OCI-LY1 (cell line): ENCODE results near the gene ANO2.

Experiments used
- H2AFZ ChIP-seq: fragments of 200-600 bp; sonication (generic), shearing (Covaris generic); 2 replicates; pipeline ENCODE4 v1.6.0; 2014; ENCODE audit warnings: antibody characterized with exemption, mild to moderate bottlenecking, low read length
- H3F3A ChIP-seq: fragments of 200-600 bp; sonication (generic), shearing (Covaris generic); 2 replicates; pipeline ENCODE4 v1.6.0; 2014; ENCODE audit warnings: mild to moderate bottlenecking, antibody characterized with exemption, low read length, moderate library complexity; ENCODE audit not compliant: insufficient read depth
- H3K27ac ChIP-seq: fragments of 200-600 bp; sonication (generic); 2 replicates; pipeline ENCODE4 v1.5.1; 2014; ENCODE audit warnings: low read length, mixed run types, mild to moderate bottlenecking, low read depth; ENCODE audit not compliant: poor library complexity, severe bottlenecking
- H3K27me3 ChIP-seq: fragments of 200-600 bp; sonication (generic); 2 replicates; pipeline ENCODE4 v1.6.0; 2014; ENCODE audit warnings: antibody characterized with exemption, mild to moderate bottlenecking, low read length, moderate library complexity; ENCODE audit not compliant: insufficient read depth
- H3K36me3 ChIP-seq: fragments of 200-600 bp; sonication (generic); 2 replicates; pipeline ENCODE4 v1.6.1; 2014; ENCODE audit warnings: mild to moderate bottlenecking, antibody characterized with exemption, low read length, moderate library complexity, mixed read lengths; ENCODE audit not compliant: insufficient read depth
- H3K4me1 ChIP-seq: fragments of 200-600 bp; sonication (generic); 2 replicates; pipeline ENCODE4 v1.5.1; 2014; ENCODE audit warnings: mild to moderate bottlenecking, low read length, moderate library complexity; ENCODE audit not compliant: insufficient read depth, severe bottlenecking
- H3K4me2 ChIP-seq: fragments of 200-600 bp; sonication (generic), shearing (Covaris generic); 2 replicates; pipeline ENCODE4 v1.6.1; 2014; ENCODE audit warnings: low read length
- H3K4me3 ChIP-seq: fragments of 200-600 bp; sonication (generic); 2 replicates; pipeline ENCODE4 v1.5.1; 2014; ENCODE audit warnings: low read length, low read depth, mild to moderate bottlenecking, mixed read lengths; ENCODE audit not compliant: poor library complexity, severe bottlenecking
- H3K79me2 ChIP-seq: fragments of 200-600 bp; shearing (Covaris generic); 2 replicates; pipeline ENCODE4 v1.6.1; 2016; ENCODE audit warnings: mixed run types, low read length, mixed read lengths; ENCODE audit not compliant: insufficient read depth
- H3K9ac ChIP-seq: fragments of 200-600 bp; sonication (generic), shearing (Covaris generic); 2 replicates; pipeline ENCODE4 v1.6.1; 2014; ENCODE audit warnings: mild to moderate bottlenecking, low read length, mixed read lengths
- H3K9me2 ChIP-seq: fragments of 200-600 bp; sonication (generic), shearing (Covaris generic); 2 replicates; pipeline ENCODE4 v1.6.1; 2014; ENCODE audit warnings: low read depth, mild to moderate bottlenecking, low read length, mixed read lengths
- H3K9me3 ChIP-seq: fragments of 200-600 bp; shearing (Covaris generic); 2 replicates; pipeline ENCODE4 v1.6.1; 2014; ENCODE audit warnings: low read length, mixed read lengths
- H4K20me1 ChIP-seq: fragments of 200-600 bp; sonication (generic), shearing (Covaris generic); 2 replicates; pipeline ENCODE4 v1.6.0; 2016; ENCODE audit warnings: mild to moderate bottlenecking, low read length; ENCODE audit not compliant: insufficient read depth
- CTCF ChIP-seq: fragments of 200-600 bp; sonication (generic), shearing (Covaris generic); IDR thresholded peaks from 2 replicates; pipeline ENCODE4 v1.5.1; 2017; ENCODE audit warnings: mild to moderate bottlenecking, antibody characterized with exemption, low read length, moderate library complexity, mixed read lengths
- EZH2 ChIP-seq: fragments of 200-600 bp; sonication (generic), shearing (Covaris generic); IDR thresholded peaks from 2 replicates; pipeline ENCODE4 v1.8.0; 2017; ENCODE audit warnings: borderline replicate concordance, mixed run types, mild to moderate bottlenecking, antibody characterized with exemption, low read length, moderate library complexity, mixed read lengths

Gene ANO2

GRCh38 chr12:5884285-5884684 is 60.8 kb downstream of the ANO2 start:
- Histone ChIP-seq H3K79me2 (no peaks in the 10 kb centered on the region), H3K4me1 (no peaks in the 10 kb centered on the region), H3K9ac (no peak overlapping the region), H3F3A (no peaks in the 10 kb centered on the region), H3K4me3 (no peak overlapping the region), H3K9me2 (no peaks in the 10 kb centered on the region), H3K9me3 (no peaks in the 10 kb centered on the region), H4K20me1 (no peaks in the 10 kb centered on the region), H3K4me2 (no peak overlapping the region), H3K36me3 (no peaks in the 10 kb centered on the region), H2AFZ (no peak overlapping the region), H3K27ac (no peak overlapping the region), H3K27me3 (no peaks in the 10 kb centered on the region; the same call in 1 of the 2 replicates)
- TF ChIP-seq CTCF, result no peak
- TF ChIP-seq EZH2, result no peak

GRCh38 chr12:5882511-5883190 is 62.4 kb downstream of the ANO2 start:
- H3K4me2 ChIP-seq, result no peak overlapping the region
- no peaks in the 10 kb centered on the region for H3K36me3 ChIP-seq
- no peak overlapping the region for H3K9ac ChIP-seq
- no peaks in the 10 kb centered on the region for H4K20me1 ChIP-seq
- no peaks in the 10 kb centered on the region for H3F3A ChIP-seq
- H3K27me3 ChIP-seq, result no peaks in the 10 kb centered on the region; the same call in 1 of the 2 replicates
- no peak overlapping the region for H2AFZ ChIP-seq
- H3K9me3 ChIP-seq, result no peaks in the 10 kb centered on the region
- no peaks in the 10 kb centered on the region for H3K9me2 ChIP-seq
- H3K79me2 ChIP-seq, result no peaks in the 10 kb centered on the region
- TF ChIP-seq EZH2, result no peak
- TF ChIP-seq CTCF, result no peak
- H3K4me1 ChIP-seq, result no peaks in the 10 kb centered on the region
- H3K27ac ChIP-seq, result no peak overlapping the region
- H3K4me3 ChIP-seq, result no peak overlapping the region

- H3K9ac ChIP-seq, result no peak overlapping the region
- H3K4me3 ChIP-seq, result no peak overlapping the region
- H3K4me1 ChIP-seq, result no peaks in the 10 kb centered on the region
- H3K79me2 ChIP-seq, result no peaks in the 10 kb centered on the region
- no peaks in the 10 kb centered on the region; the same call in 1 of the 2 replicates for H3K27me3 ChIP-seq
- H3F3A ChIP-seq, result no peaks in the 10 kb centered on the region
- no peaks in the 10 kb centered on the region for H4K20me1 ChIP-seq
- TF ChIP-seq EZH2 (no peak), CTCF (no peak)
- no peak overlapping the region for H3K4me2 ChIP-seq
- no peak overlapping the region for H3K27ac ChIP-seq
- no peaks in the 10 kb centered on the region for H3K36me3 ChIP-seq
- no peaks in the 10 kb centered on the region for H3K9me3 ChIP-seq
- no peak overlapping the region for H2AFZ ChIP-seq
- H3K9me2 ChIP-seq, result no peaks in the 10 kb centered on the region
Observed at GRCh38 chr12:5881666-5882065, 63.4 kb downstream of the ANO2 start.
